Upper lobe of left lung (tissue), 4 donors: ENCODE results near the gene EGFR.

ENCODE experiments used
- EP300 ChIP-seq, 4 donors: sonication (generic); formaldehyde crosslinking; IDR thresholded peaks; one replicate each; pipeline ENCODE4 v1.5.1; 2017; ENCODE audit warnings: antibody characterized with exemption in 4 of 4, control low read depth in 2 of 4
- POLR2A ChIP-seq, 4 donors: fragments of 450-650 bp; IDR thresholded peaks; one replicate each; pipeline ENCODE4 v1.5.1; 2016 to 2017; ENCODE audit warnings: antibody characterized with exemption in 4 of 4, mild to moderate bottlenecking in 2 of 4
- POLR2AphosphoS5 ChIP-seq, 2 donors: sonication (generic); formaldehyde crosslinking; IDR thresholded peaks; one replicate each; pipeline ENCODE4 v1.5.1; 2017; ENCODE audit warnings: antibody characterized with exemption in 2 of 2
- TF ChIP-seq, protein P1 (sequence below), 6 experiments: fragments of 450-650 bp in 4 of 6; fragments of 200-600 bp in 2 of 6; sonication (generic) in 2 of 6; IDR thresholded peaks; one replicate each; pipeline ENCODE4 v1.5.1; 2016 to 2019; ENCODE audit warnings: antibody characterized with exemption in 6 of 6

- TF ChIP-seq EP300 (IDR thresholded peaks at IDR 0.05): no peak
- no peak for TF ChIP-seq POLR2A (IDR thresholded peaks at IDR 0.05)
- TF ChIP-seq, protein P1, sequence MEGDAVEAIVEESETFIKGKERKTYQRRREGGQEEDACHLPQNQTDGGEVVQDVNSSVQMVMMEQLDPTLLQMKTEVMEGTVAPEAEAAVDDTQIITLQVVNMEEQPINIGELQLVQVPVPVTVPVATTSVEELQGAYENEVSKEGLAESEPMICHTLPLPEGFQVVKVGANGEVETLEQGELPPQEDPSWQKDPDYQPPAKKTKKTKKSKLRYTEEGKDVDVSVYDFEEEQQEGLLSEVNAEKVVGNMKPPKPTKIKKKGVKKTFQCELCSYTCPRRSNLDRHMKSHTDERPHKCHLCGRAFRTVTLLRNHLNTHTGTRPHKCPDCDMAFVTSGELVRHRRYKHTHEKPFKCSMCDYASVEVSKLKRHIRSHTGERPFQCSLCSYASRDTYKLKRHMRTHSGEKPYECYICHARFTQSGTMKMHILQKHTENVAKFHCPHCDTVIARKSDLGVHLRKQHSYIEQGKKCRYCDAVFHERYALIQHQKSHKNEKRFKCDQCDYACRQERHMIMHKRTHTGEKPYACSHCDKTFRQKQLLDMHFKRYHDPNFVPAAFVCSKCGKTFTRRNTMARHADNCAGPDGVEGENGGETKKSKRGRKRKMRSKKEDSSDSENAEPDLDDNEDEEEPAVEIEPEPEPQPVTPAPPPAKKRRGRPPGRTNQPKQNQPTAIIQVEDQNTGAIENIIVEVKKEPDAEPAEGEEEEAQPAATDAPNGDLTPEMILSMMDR (IDR thresholded peaks at IDR 0.05): no peak
- no peak for TF ChIP-seq POLR2AphosphoS5 (IDR thresholded peaks at IDR 0.05)
Measured at GRCh38 chr7:55183897-55184296, 165.1 kb downstream of the EGFR start.
